HG02973 (cell line): ENCODE data around the gene EGFL6.
"Not testable (repeated sequence)": the region's sequence is repeated elsewhere in the genome, so short reads cannot be mapped to it uniquely, and the experiment has no call there.

Experiments
- ATAC-seq: cut with Tn5 transposase; IDR thresholded peaks from one replicate; pipeline ENCODE4 v1.9.1; 2021; ENCODE audit warnings: moderate library complexity; ENCODE audit not compliant: unreplicated experiment

EGFL6 gene

GRCh38 chrX:13651150-13651549, 81.7 kb downstream of the EGFL6 start:
- no peak for ATAC-seq

GRCh38 chrX:13652287-13652793, 82.9 kb downstream of the EGFL6 start:
- ATAC-seq, result peak; percentile 6

GRCh38 chrX:13652850-13653693, 83.7 kb downstream of the EGFL6 start, which contains the start of gene TCEANC:
TSS of gene TCEANC (plus strand) at chrX:13653141. CDS start at chrX:13662509, 9,368 bp downstream.
- ATAC-seq, result peak; percentile 96

- no peak for ATAC-seq
Measured at GRCh38 chrX:13654116-13654515, 84.7 kb downstream of the EGFL6 start.

GRCh38 chrX:13655674-13656073, 86.3 kb downstream of the EGFL6 start:
- no peak for ATAC-seq

GRCh38 chrX:13658602-13659001, 89.2 kb downstream of the EGFL6 start:
- no peak for ATAC-seq

- ATAC-seq, result no peak
Measured at GRCh38 chrX:13659063-13659462, 89.7 kb downstream of the EGFL6 start.

GRCh38 chrX:13661735-13662288, 92.4 kb downstream of the EGFL6 start:
- no peak for ATAC-seq

- no peak for ATAC-seq
Measured at GRCh38 chrX:13662355-13662791, 93.0 kb downstream of the EGFL6 start.

GRCh38 chrX:13664020-13664419, 94.6 kb downstream of the EGFL6 start:
- no peak for ATAC-seq

- ATAC-seq, result no peak
Measured at GRCh38 chrX:13666836-13667235, 97.4 kb downstream of the EGFL6 start.

- ATAC-seq, result no peak
Measured at GRCh38 chrX:13667919-13668318, 98.5 kb downstream of the EGFL6 start.

- ATAC-seq, result peak; percentile 61
Measured at GRCh38 chrX:13669246-13669737, 99.9 kb downstream of the EGFL6 start.

- ATAC-seq, result not testable (repeated sequence)
Measured at GRCh38 chrX:13669755-13670154, 100.4 kb downstream of the EGFL6 start.

GRCh38 chrX:13670197-13670596, 100.8 kb downstream of the EGFL6 start:
- no peak for ATAC-seq

GRCh38 chrX:13673016-13673415, 103.6 kb downstream of the EGFL6 start:
- ATAC-seq, result no peak

GRCh38 chrX:13676885-13677284, 107.5 kb downstream of the EGFL6 start:
- no peak for ATAC-seq

GRCh38 chrX:13679700-13680099, 110.3 kb downstream of the EGFL6 start:
- not testable (repeated sequence) for ATAC-seq

GRCh38 chrX:13681595-13681994, 112.2 kb downstream of the EGFL6 start:
- no peak for ATAC-seq
